ENCODE results near the gene NFATC3. TPM values are rescaled to one million over a fixed set of nuclear protein-coding genes. Genes with fewer than 3 reads are reported as not detected.

The NFATC3 gene
- total RNA-seq, 1 experiment from 2014 or later, result 31.3 TPM

GRCh38 chr16:68072038-68072695 is 13.0 kb upstream of the NFATC3 start:
- no peak for DNase-seq (ENCODE audit: extremely low read depth, low read depth)

- DNase-seq (ENCODE audit: extremely low read depth, low read depth), result no peak
Measured at GRCh38 chr16:68073902-68074760, 11.0 kb upstream of the NFATC3 start.

GRCh38 chr16:68074850-68075555 is 10.2 kb upstream of the NFATC3 start:
- DNase-seq (ENCODE audit: extremely low read depth, low read depth), result no peak

GRCh38 chr16:68075980-68076379 is 9.2 kb upstream of the NFATC3 start:
- no peak for DNase-seq (ENCODE audit: extremely low read depth, low read depth)

GRCh38 chr16:68076560-68076959 is 8.6 kb upstream of the NFATC3 start:
- no peak for DNase-seq (ENCODE audit: extremely low read depth, low read depth)

GRCh38 chr16:68077866-68078700 is 7.1 kb upstream of the NFATC3 start:
- DNase-seq (ENCODE audit: extremely low read depth, low read depth), result no peak

GRCh38 chr16:68078701-68079375 is 6.3 kb upstream of the NFATC3 start:
- DNase-seq (ENCODE audit: extremely low read depth, low read depth), result no peak

GRCh38 chr16:68079376-68079625 is 5.9 kb upstream of the NFATC3 start:
- DNase-seq (ENCODE audit: extremely low read depth, low read depth), result no peak

GRCh38 chr16:68079626-68080344 is 5.4 kb upstream of the NFATC3 start:
- no peak for DNase-seq (ENCODE audit: extremely low read depth, low read depth)

GRCh38 chr16:68081861-68082628 is 3.1 kb upstream of the NFATC3 start:
- no peak for DNase-seq (ENCODE audit: extremely low read depth, low read depth)

- DNase-seq (ENCODE audit: extremely low read depth, low read depth), result no peak
Measured at GRCh38 chr16:68082629-68083238, 2.4 kb upstream of the NFATC3 start.

- no peak for DNase-seq (ENCODE audit: extremely low read depth, low read depth)
Measured at GRCh38 chr16:68083239-68083781, 1.9 kb upstream of the NFATC3 start.

GRCh38 chr16:68083861-68084503 is 1.2 kb upstream of the NFATC3 start:
- no peak for DNase-seq (ENCODE audit: extremely low read depth, low read depth)

GRCh38 chr16:68084504-68085258 is 489 bp upstream of the NFATC3 start:
- DNase-seq (ENCODE audit: extremely low read depth, low read depth), result peak; percentile 67

GRCh38 chr16:68086336-68086841 is 1.2 kb downstream of the NFATC3 start:
- DNase-seq (ENCODE audit: extremely low read depth, low read depth), result no peak

- DNase-seq (ENCODE audit: extremely low read depth, low read depth), result no peak
Measured at GRCh38 chr16:68086860-68087268, 1.7 kb downstream of the NFATC3 start.

- no peak for DNase-seq (ENCODE audit: extremely low read depth, low read depth)
Measured at GRCh38 chr16:68087688-68088087, 2.5 kb downstream of the NFATC3 start.

All from NCI-H460 (cell line).